Urothelium cell line (cell line): ENCODE results near the gene CAPN1.
"Not testable (repeated sequence)": the region's sequence is repeated elsewhere in the genome, so short reads cannot be mapped to it uniquely, and the experiment has no call there.

Experiments
- DNase-seq: peaks from one replicate; pipeline ENCODE4 v3.0.0; 2011; ENCODE audit warnings: low spot score, mixed read lengths
- FAIRE-seq: peaks from 2 replicates; lab custom pipeline; 2011; peaks lifted over from hg19 to GRCh38; lab: Jason Lieb, UNC

CAPN1 gene

GRCh38 chr11:65157336-65157735 lies 24.4 kb upstream of the CAPN1 start:
- no peak for DNase-seq
- FAIRE-seq = no peak

DNA sequence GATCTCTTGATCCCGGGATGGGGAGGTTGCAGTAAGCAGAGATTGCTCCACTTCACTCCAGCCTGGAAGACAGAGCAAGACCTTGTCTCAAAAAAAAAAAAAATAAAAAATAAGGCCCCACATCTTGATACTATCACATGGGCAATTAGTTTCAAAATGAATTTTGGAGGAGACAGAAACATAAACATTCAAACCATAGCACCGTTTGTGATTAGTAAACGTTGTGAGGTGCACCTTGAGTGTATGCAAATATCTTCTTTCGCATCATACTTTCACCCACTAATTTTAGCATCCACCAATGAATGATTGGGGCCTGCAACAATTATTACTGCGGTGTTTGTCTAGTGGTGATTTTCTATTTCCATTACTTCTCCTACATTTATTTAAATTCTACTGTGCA lies 22.7 kb upstream of the CAPN1 start:
- FAIRE-seq (no peak), DNase-seq (no peak)

GRCh38 chr11:65160643-65161042 lies 21.1 kb upstream of the CAPN1 start:
- no peak for DNase-seq
- FAIRE-seq = no peak

DNA sequence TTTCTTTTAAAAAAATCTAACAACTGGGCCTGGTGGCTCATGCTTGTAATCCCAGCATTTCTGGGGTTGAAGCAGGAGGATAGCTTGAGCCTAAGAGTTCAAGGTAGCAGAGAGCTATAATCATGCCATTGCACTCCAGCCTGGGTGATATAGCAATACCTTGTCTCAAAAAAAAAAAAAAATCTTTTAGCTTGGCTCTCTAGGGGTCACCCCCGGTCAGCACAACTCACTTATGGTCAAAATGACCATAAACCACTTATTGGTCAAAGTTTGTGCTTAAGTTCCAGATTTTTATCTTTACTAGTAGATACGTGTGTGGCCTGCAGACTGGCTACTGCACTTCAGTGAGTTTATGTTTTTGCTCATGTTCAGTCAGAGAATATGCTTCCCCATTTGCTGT lies 18.0 kb upstream of the CAPN1 start:
- DNase-seq (no peak), FAIRE-seq (no peak)

DNA sequence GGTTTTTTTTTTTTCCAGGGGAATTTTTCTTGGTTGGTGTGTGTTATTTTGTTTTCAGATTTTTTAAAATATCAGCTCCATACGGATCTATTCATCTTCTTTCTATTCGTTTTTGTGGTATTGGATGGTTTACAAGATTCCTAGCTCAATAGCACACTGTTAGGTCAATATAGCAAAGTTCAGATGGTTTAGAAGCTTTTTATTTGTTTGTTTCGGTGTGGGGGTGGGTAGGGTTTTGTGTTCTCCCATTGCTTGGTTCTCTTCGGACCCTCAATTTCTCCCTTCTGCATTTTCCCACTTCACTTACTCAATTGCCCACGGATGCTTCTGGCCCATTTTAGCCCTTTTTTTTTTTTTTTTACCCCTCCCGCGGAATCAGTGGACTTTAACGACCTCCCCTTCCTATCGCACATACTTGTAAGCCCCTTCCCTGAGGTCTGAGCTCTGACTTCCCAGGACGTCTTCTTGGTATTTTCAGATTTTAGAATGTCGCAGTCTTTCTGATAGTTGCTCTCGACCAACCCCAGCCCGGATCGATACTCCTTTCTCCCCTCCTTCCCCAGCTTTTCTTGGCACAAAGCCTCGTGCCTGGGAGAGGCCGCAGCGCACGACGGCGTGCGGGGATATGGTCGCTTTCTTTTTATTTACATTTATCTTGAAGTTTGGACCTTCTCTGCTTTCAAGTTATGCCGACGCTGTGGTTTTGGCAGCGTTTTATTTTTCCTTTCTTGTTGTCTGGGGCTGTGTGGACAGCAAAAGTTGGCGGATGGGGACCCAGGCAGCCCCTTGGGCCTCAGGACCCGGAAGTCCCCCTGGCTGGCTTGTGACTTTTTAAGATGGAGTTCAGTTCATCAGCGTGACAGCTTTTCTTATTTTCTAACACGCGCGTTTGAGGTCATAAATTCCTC lies 16.1 kb upstream of the CAPN1 start:
- FAIRE-seq (no peak), DNase-seq (no peak)

DNA sequence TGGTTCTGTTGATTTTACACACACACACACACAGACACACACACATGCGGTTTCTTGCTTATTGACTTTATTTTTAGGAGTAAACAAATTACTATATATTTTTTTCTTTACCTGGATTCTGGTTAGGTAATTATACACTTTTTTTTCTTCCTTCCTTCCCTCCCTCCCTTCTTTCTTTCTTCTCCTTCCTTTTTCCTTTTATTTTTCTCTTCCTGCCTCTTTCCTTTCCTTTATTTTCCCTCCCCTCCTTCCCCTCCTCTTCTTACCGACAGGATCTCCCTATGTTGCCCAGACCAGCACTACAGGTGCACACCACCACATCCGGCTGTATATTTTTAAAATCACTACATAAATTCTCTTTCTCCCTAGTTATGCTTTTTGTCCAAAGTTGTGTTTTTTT lies 14.8 kb upstream of the CAPN1 start:
- FAIRE-seq = no peak
- no peak for DNase-seq

DNA sequence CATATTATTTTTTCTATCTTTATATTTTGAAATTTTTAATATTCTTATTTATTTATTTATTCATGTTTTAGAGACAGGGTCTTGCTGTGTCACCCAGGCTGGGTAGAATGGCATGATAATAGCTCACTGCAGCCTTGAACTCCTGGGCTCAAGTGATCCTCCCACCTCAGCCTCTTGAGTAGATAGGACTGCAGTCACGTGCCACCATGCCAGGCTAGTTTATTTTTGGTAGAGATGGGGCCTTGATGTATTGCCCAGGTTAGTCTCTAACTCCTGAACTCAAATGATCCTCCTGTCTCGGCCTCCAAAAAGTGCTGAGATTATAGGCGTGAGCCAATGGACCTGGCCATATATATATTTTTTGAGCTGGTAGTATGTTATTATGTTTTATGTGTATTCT lies 14.1 kb upstream of the CAPN1 start:
- FAIRE-seq (no peak), DNase-seq (no peak)

- FAIRE-seq (no peak), DNase-seq (no peak)
These were observed 12.5 kb upstream of the CAPN1 start for GRCh38 chr11:65169164-65169641.

DNA sequence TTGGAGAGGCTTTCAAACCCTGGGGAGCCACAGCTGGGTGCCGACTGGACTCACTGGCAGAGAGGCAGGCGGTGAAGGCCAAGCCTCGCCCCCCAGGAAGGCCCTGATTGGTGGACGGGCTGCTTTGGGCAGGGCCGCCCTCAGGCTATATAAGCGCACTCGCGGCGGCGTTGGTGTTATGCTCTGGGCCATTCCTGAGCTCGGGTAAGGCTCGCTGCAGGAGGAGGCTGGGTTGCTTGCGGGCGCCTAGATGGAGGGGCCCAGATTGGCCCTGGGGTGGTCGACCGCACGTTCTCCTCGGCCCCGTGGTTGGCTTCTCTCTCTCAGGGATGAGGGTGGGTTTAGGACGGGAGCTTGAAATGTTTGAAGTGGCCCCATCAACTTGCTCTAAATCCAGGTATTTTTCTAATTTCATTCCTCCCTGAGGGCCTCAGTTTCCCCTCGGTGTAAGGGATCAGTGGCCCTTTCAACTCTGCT lies 11.6 kb upstream of the CAPN1 start, which contains the start of gene SPDYC:
TSS of gene SPDYC (plus strand) at position 176 of the 477 bp plus-strand sequence. CDS start 1,125 bp downstream, outside the sequence.
- no peak for DNase-seq
- FAIRE-seq = no peak

DNA sequence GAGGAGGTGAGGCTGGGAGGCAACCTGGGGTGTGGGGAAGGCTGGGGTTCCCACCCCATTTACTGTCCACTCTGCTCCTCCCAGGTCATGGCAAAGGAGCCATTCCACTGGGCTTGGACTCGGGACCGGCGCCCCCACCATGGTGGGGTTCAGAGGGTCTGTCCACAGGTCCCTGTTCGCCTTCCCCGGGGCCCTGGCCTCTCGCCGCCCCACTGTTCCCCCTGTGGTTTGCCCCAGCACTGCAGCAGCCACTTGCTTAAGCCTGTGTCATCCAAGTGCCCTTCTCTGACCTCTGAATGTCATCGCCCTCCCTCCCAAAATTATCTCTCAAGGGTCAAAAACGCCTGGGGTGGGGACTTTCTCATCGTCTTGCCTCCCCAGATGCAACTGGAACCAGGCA lies 9.1 kb upstream of the CAPN1 start:
- FAIRE-seq (no peak), DNase-seq (no peak)

- not testable (repeated sequence) for FAIRE-seq, DNase-seq
These were observed 7.1 kb upstream of the CAPN1 start for GRCh38 chr11:65174571-65175010.

- FAIRE-seq = no peak
- DNase-seq = peak; percentile 86
These were observed 705 bp upstream of the CAPN1 start for GRCh38 chr11:65180877-65181568.

DNA sequence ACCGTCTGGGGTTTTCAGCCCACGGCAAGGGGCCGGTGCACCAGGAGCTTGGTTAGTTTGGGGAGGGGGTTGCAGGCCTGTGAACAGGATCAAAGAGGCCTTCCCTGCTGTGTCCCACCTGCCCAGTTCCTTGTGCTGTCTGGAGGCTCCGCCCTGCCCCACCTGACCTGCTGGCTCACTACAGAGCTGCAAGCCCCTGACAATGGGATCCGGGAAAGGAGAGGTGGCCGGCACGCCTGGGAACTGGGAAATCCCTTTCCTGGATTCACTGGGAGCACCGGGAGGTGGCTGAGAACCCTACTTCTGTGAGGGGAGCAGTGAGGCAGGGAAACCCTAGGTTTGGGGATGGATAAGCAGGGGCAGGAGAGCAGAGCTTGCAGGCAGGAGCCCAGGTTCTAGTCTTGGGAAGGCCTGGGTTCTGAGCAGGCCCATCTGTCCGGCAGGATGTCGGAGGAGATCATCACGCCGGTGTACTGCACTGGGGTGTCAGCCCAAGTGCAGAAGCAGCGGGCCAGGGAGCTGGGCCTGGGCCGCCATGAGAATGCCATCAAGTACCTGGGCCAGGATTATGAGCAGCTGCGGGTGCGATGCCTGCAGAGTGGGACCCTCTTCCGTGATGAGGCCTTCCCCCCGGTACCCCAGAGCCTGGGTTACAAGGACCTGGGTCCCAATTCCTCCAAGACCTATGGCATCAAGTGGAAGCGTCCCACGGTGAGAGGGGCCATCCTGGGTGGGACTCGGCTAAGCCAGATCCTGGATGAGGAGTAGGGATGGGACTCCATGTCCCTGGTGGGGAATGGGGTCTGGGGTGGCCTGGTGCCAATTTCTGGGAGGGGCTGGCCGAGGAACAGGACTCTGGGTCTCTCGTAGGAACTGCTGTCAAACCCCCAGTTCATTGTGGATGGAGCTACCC lies 786 bp downstream of the CAPN1 start:
- DNase-seq (peak; percentile 44), FAIRE-seq (no peak)

DNA sequence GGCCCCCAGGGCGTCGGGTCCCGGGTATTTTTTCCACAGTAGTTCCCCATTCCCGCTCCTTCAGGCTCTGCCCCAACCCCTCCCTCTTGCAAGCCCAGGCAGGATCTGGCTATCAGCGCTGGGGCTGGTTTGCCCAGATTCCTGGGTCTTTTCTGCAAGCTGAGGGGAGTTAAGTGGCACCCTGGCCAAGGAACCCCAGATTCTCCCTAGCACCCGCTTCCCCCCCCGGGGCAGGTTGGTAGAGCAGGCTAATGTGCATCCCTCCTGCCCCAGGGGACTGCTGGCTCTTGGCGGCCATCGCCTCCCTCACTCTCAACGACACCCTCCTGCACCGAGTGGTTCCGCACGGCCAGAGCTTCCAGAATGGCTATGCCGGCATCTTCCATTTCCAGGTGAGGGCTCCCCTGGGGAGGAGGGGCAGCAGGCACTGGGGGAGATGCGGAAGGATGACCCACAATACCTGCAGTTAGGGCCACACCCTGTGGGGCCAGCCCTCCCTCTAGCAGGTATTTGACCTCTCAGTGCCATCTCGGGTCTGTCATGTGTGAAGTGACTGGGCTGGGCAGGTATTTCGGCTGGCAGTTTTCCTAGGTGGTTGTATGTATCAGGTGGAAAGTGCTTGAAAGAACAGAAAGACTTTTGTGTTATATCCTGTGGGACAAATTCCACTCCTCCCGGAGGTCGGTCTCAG lies 1.6 kb downstream of the CAPN1 start:
- no peak for DNase-seq

GRCh38 chr11:65184146-65184545 lies 2.4 kb downstream of the CAPN1 start:
- DNase-seq (no peak), FAIRE-seq (no peak)

More for the DNA sequence above, 1.6 kb downstream of the CAPN1 start:
- no peak for FAIRE-seq

GRCh38 chr11:65185171-65185570 lies 3.4 kb downstream of the CAPN1 start:
- no peak for FAIRE-seq

DNA sequence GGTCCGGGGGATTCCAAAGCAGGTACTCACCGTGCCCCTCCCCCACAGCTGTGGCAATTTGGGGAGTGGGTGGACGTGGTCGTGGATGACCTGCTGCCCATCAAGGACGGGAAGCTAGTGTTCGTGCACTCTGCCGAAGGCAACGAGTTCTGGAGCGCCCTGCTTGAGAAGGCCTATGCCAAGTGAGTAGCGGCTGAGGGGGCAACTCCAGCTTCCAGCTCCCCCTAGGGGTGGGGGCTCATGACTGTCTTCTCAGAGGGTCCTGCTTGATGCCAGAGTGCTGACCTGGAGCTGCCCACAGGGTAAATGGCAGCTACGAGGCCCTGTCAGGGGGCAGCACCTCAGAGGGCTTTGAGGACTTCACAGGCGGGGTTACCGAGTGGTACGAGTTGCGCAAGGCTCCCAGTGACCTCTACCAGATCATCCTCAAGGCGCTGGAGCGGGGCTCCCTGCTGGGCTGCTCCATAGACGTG lies 4.2 kb downstream of the CAPN1 start:
- DNase-seq (no peak), FAIRE-seq (no peak)

More at GRCh38 chr11:65185171-65185570, 3.4 kb downstream of the CAPN1 start:
- DNase-seq = no peak

- FAIRE-seq = no peak
- DNase-seq = no peak
These were observed 5.0 kb downstream of the CAPN1 start for GRCh38 chr11:65186701-65187100.

DNA sequence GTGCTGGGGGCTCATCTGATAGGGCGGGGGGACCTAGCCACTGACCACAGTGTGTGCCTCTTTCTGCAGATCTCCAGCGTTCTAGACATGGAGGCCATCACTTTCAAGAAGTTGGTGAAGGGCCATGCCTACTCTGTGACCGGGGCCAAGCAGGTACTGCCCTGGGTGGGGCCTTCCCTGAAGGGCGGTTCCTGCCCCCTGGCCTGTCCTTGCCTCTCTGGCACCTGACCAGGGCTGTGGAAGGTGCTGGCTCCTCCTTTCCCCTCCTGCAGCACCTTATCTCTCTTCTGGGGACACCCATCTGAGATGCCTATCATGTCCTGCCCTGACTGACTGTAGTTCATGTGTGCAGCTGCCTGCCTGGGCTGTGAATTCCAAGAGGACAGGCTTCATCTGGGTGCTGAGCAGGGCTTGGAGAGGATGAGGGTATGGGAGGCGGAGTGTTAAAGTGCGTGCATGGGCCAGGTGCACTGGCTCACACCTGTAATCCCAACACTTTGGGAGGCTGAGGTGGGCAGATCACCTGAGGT lies 5.5 kb downstream of the CAPN1 start:
- FAIRE-seq (no peak), DNase-seq (no peak)
